Adrenal gland (tissue), 5 donors: ENCODE measurements around the gene RPS15A.

Source experiments
- CTCF ChIP-seq, 6 experiments: fragments of 450-650 bp in 4 of 6; fragments of 200-600 bp in 2 of 6; sonication (generic) in 1 of 6; IDR thresholded peaks; 1 replicate in 5 of 6; 2 replicates in 1 of 6; pipeline versions ENCODE4 v1.5.1 to v1.8.0; 2016 to 2021; ENCODE audit warnings: antibody characterized with exemption in 6 of 6, mild to moderate bottlenecking in 2 of 6, moderate library complexity in 1 of 6
- POLR2A ChIP-seq, 2 donors: fragments of 450-650 bp; IDR thresholded peaks; one replicate each; pipeline ENCODE4 v1.6.1; 2017; ENCODE audit warnings: antibody characterized with exemption in 2 of 2, mild to moderate bottlenecking in 2 of 2, moderate library complexity in 1 of 2
- donor health status: DM: no; HTN: no; CAD: no.

- TF ChIP-seq CTCF (IDR thresholded peaks at IDR 0.05) (no peak), POLR2A (IDR thresholded peaks at IDR 0.05) (no peak)
Measured at GRCh38 chr16:18784917-18785623, 5.1 kb downstream of the RPS15A start.
